Loucy (cell line): ENCODE measurements around the gene CPXM2.

Experiments
- H2AFZ ChIP-seq: fragments of 200-600 bp; sonication (generic); 2 replicates; pipeline ENCODE4 v1.6.0; 2016; ENCODE audit warnings: antibody characterized with exemption, mild to moderate bottlenecking, low read length, moderate library complexity
- H3F3A ChIP-seq: fragments of 200-600 bp; 2 replicates; pipeline ENCODE4 v1.6.0; 2016; ENCODE audit warnings: antibody characterized with exemption, low read depth, mild to moderate bottlenecking
- H3K27me3 ChIP-seq: fragments of 200-600 bp; sonication (generic); 2 replicates; pipeline ENCODE4 v1.6.1; 2014; ENCODE audit warnings: low read length, mild to moderate bottlenecking; ENCODE audit not compliant: insufficient read depth, poor library complexity, severe bottlenecking
- H3K36me3 ChIP-seq: fragments of 200-600 bp; sonication (generic); 2 replicates; pipeline ENCODE4 v1.6.1; 2016; ENCODE audit warnings: low read length; ENCODE audit not compliant: insufficient read depth
- H3K4me1 ChIP-seq: fragments of 200-600 bp; sonication (generic); 2 replicates; pipeline ENCODE4 v1.5.1; 2014; ENCODE audit warnings: low read length, mild to moderate bottlenecking; ENCODE audit not compliant: insufficient read depth, poor library complexity, severe bottlenecking
- H3K4me2 ChIP-seq: fragments of 200-600 bp; sonication (generic); 2 replicates; pipeline ENCODE4 v1.6.0; 2014; ENCODE audit warnings: antibody characterized with exemption, low read length, low read depth, mild to moderate bottlenecking; ENCODE audit not compliant: poor library complexity, severe bottlenecking
- H3K4me3 ChIP-seq: fragments of 200-600 bp; sonication (generic); 2 replicates; pipeline ENCODE4 v1.5.1; 2014; ENCODE audit warnings: low read length, mild to moderate bottlenecking, mixed read lengths; ENCODE audit not compliant: poor library complexity, severe bottlenecking
- H3K79me2 ChIP-seq: fragments of 200-600 bp; sonication (generic); 2 replicates; pipeline ENCODE4 v1.6.1; 2014; ENCODE audit warnings: low read length; ENCODE audit not compliant: insufficient read depth
- H3K9ac ChIP-seq: fragments of 200-600 bp; sonication (generic); 2 replicates; pipeline ENCODE4 v1.6.0; 2014; ENCODE audit warnings: mild to moderate bottlenecking, low read depth, low read length, moderate library complexity; ENCODE audit not compliant: poor library complexity, severe bottlenecking
- H3K9me2 ChIP-seq: fragments of 200-600 bp; sonication (generic); replicated peaks from 2 replicates; pipeline ENCODE4 v1.6.1; 2016; ENCODE audit warnings: low read depth, low read length, mixed read lengths
- H3K9me3 ChIP-seq: fragments of 200-600 bp; sonication (generic); 2 replicates; pipeline ENCODE4 v1.6.1; 2014; ENCODE audit warnings: mild to moderate bottlenecking, antibody characterized with exemption, low read length, low read depth; ENCODE audit not compliant: insufficient read depth
- H4K20me1 ChIP-seq: fragments of 200-600 bp; sonication (generic); 2 replicates; pipeline ENCODE4 v1.6.0; 2014; ENCODE audit warnings: antibody characterized with exemption, low read length, mild to moderate bottlenecking; ENCODE audit not compliant: insufficient read depth, poor library complexity, severe bottlenecking
- EZH2phosphoT487 ChIP-seq: fragments of 200-600 bp; IDR thresholded peaks from 2 replicates; pipeline ENCODE4 v1.6.1; 2018; ENCODE audit warnings: antibody characterized with exemption, mild to moderate bottlenecking, moderate library complexity, borderline replicate concordance
- TF ChIP-seq, protein P1 (sequence below): fragments of 200-600 bp; sonication (generic); conservative IDR thresholded peaks from 2 replicates; pipeline ENCODE4 v1.5.1; 2014; ENCODE audit warnings: mild to moderate bottlenecking, antibody characterized with exemption, low read length

CPXM2 gene

DNA sequence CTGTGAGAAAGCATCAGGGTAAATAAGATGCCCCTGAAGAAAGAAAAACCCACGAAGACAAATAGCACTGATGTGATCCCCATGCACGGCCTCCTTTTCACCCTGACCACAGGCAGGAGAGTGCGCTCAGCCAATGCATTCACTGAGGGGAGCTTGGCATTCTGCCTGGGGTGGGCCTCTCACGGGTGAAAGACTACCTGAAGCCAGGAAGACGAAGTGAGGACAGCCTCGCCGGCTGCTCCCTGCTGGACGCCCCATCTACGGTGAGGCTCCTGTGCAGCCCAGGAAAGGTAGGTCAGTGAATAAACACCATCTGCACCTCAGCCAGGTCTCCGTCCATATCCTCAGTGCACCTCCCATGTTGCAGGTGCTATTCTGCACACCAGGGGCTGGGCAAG is 32.0 kb downstream of the CPXM2 start:
- Histone ChIP-seq H3K9me3 (peaks cover 8% of the 10 kb centered on the region; the same call in 1 of the 2 replicates), H3K4me1 (no peaks in the 10 kb centered on the region), H3K36me3 (no peaks in the 10 kb centered on the region), H3K79me2 (no peaks in the 10 kb centered on the region), H2AFZ (no peak overlapping the region), H3K9me2 (no peaks in the 10 kb centered on the region), H3K4me2 (no peak overlapping the region), H3K4me3 (no peak overlapping the region), H3K27me3 (no peaks in the 10 kb centered on the region), H3K9ac (no peak overlapping the region), H3F3A (no peaks in the 10 kb centered on the region), H4K20me1 (no peaks in the 10 kb centered on the region)
- TF ChIP-seq, protein P1, sequence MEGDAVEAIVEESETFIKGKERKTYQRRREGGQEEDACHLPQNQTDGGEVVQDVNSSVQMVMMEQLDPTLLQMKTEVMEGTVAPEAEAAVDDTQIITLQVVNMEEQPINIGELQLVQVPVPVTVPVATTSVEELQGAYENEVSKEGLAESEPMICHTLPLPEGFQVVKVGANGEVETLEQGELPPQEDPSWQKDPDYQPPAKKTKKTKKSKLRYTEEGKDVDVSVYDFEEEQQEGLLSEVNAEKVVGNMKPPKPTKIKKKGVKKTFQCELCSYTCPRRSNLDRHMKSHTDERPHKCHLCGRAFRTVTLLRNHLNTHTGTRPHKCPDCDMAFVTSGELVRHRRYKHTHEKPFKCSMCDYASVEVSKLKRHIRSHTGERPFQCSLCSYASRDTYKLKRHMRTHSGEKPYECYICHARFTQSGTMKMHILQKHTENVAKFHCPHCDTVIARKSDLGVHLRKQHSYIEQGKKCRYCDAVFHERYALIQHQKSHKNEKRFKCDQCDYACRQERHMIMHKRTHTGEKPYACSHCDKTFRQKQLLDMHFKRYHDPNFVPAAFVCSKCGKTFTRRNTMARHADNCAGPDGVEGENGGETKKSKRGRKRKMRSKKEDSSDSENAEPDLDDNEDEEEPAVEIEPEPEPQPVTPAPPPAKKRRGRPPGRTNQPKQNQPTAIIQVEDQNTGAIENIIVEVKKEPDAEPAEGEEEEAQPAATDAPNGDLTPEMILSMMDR: no peak
- no peak for TF ChIP-seq EZH2phosphoT487

DNA sequence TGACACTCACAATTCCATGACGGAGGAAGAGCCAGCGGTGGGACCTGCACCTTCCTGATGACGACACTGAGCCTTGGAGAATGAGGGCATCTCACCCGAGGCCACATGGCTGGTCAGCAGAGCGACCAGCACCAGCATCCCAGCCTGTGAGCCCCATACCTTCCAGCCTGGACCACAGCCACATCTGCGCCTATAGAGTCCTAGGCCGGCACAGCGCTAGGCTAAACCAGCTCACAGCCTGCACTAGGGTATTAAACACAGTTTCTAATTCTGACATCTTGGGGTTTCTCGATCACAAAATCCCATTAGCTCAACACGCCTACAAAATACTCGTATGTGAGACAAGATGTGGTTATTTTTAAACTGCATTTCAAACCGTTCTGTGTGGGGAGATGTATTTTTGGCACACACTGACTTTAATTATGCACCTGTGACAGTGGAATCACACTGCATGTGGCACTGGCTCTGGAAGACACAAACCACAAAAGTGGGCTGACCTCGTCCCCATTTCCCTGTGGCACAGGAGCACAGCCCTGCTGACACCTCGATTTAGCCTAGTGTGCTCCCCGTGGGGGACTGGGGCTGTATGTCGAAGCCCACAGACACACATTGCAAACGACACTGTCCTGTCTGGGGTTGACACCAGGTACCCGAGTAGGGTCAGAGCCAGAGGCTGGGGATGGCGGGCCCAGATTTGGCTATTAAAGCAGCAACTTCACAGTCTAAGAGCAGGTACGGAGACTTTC is 32.5 kb downstream of the CPXM2 start:
- Histone ChIP-seq H2AFZ (no peak overlapping the region), H3K36me3 (no peaks in the 10 kb centered on the region), H3K4me3 (no peak overlapping the region), H4K20me1 (no peaks in the 10 kb centered on the region), H3K9me3 (peaks cover 4% of the 10 kb centered on the region; the same call in 1 of the 2 replicates), H3K4me1 (no peaks in the 10 kb centered on the region), H3K79me2 (no peaks in the 10 kb centered on the region), H3K4me2 (no peak overlapping the region), H3K27me3 (no peaks in the 10 kb centered on the region), H3K9me2 (no peaks in the 10 kb centered on the region), H3F3A (no peaks in the 10 kb centered on the region), H3K9ac (no peak overlapping the region)
- no peak for TF ChIP-seq EZH2phosphoT487
- TF ChIP-seq, protein P1: no peak

GRCh38 chr10:123858077-123858681 is 33.4 kb downstream of the CPXM2 start:
- Histone ChIP-seq H3K79me2 (no peaks in the 10 kb centered on the region), H3F3A (no peaks in the 10 kb centered on the region), H3K36me3 (no peaks in the 10 kb centered on the region), H2AFZ (no peak overlapping the region), H3K4me1 (no peaks in the 10 kb centered on the region), H3K9me2 (no peaks in the 10 kb centered on the region), H3K4me2 (no peak overlapping the region), H3K9ac (no peak overlapping the region), H3K9me3 (no peaks in the 10 kb centered on the region; the same call in 1 of the 2 replicates), H3K4me3 (no peak overlapping the region), H3K27me3 (no peaks in the 10 kb centered on the region), H4K20me1 (no peaks in the 10 kb centered on the region)
- TF ChIP-seq EZH2phosphoT487: no peak
- TF ChIP-seq, protein P1: no peak
